OCI-LY1 (cell line): ENCODE results near the gene ITGA6.

ENCODE experiments used
- H2AFZ ChIP-seq: fragments of 200-600 bp; sonication (generic), shearing (Covaris generic); 2 replicates; pipeline ENCODE4 v1.6.0; 2014; ENCODE audit warnings: antibody characterized with exemption, mild to moderate bottlenecking, low read length
- H3F3A ChIP-seq: fragments of 200-600 bp; sonication (generic), shearing (Covaris generic); 2 replicates; pipeline ENCODE4 v1.6.0; 2014; ENCODE audit warnings: mild to moderate bottlenecking, antibody characterized with exemption, low read length, moderate library complexity; ENCODE audit not compliant: insufficient read depth
- H3K27ac ChIP-seq: fragments of 200-600 bp; sonication (generic); 2 replicates; pipeline ENCODE4 v1.5.1; 2014; ENCODE audit warnings: low read length, mixed run types, mild to moderate bottlenecking, low read depth; ENCODE audit not compliant: poor library complexity, severe bottlenecking
- H3K27me3 ChIP-seq: fragments of 200-600 bp; sonication (generic); 2 replicates; pipeline ENCODE4 v1.6.0; 2014; ENCODE audit warnings: antibody characterized with exemption, mild to moderate bottlenecking, low read length, moderate library complexity; ENCODE audit not compliant: insufficient read depth
- H3K36me3 ChIP-seq: fragments of 200-600 bp; sonication (generic); 2 replicates; pipeline ENCODE4 v1.6.1; 2014; ENCODE audit warnings: mild to moderate bottlenecking, antibody characterized with exemption, low read length, moderate library complexity, mixed read lengths; ENCODE audit not compliant: insufficient read depth
- H3K4me1 ChIP-seq: fragments of 200-600 bp; sonication (generic); 2 replicates; pipeline ENCODE4 v1.5.1; 2014; ENCODE audit warnings: mild to moderate bottlenecking, low read length, moderate library complexity; ENCODE audit not compliant: insufficient read depth, severe bottlenecking
- H3K4me2 ChIP-seq: fragments of 200-600 bp; sonication (generic), shearing (Covaris generic); 2 replicates; pipeline ENCODE4 v1.6.1; 2014; ENCODE audit warnings: low read length
- H3K4me3 ChIP-seq: fragments of 200-600 bp; sonication (generic); 2 replicates; pipeline ENCODE4 v1.5.1; 2014; ENCODE audit warnings: low read length, low read depth, mild to moderate bottlenecking, mixed read lengths; ENCODE audit not compliant: poor library complexity, severe bottlenecking
- H3K79me2 ChIP-seq: fragments of 200-600 bp; shearing (Covaris generic); 2 replicates; pipeline ENCODE4 v1.6.1; 2016; ENCODE audit warnings: mixed run types, low read length, mixed read lengths; ENCODE audit not compliant: insufficient read depth
- H3K9ac ChIP-seq: fragments of 200-600 bp; sonication (generic), shearing (Covaris generic); 2 replicates; pipeline ENCODE4 v1.6.1; 2014; ENCODE audit warnings: mild to moderate bottlenecking, low read length, mixed read lengths
- H3K9me2 ChIP-seq: fragments of 200-600 bp; sonication (generic), shearing (Covaris generic); 2 replicates; pipeline ENCODE4 v1.6.1; 2014; ENCODE audit warnings: low read depth, mild to moderate bottlenecking, low read length, mixed read lengths
- H3K9me3 ChIP-seq: fragments of 200-600 bp; shearing (Covaris generic); 2 replicates; pipeline ENCODE4 v1.6.1; 2014; ENCODE audit warnings: low read length, mixed read lengths
- H4K20me1 ChIP-seq: fragments of 200-600 bp; sonication (generic), shearing (Covaris generic); 2 replicates; pipeline ENCODE4 v1.6.0; 2016; ENCODE audit warnings: mild to moderate bottlenecking, low read length; ENCODE audit not compliant: insufficient read depth
- EZH2 ChIP-seq: fragments of 200-600 bp; sonication (generic), shearing (Covaris generic); IDR thresholded peaks from 2 replicates; pipeline ENCODE4 v1.8.0; 2017; ENCODE audit warnings: borderline replicate concordance, mixed run types, mild to moderate bottlenecking, antibody characterized with exemption, low read length, moderate library complexity, mixed read lengths
- TF ChIP-seq, protein P1 (sequence below): fragments of 200-600 bp; sonication (generic), shearing (Covaris generic); IDR thresholded peaks from 2 replicates; pipeline ENCODE4 v1.5.1; 2017; ENCODE audit warnings: mild to moderate bottlenecking, antibody characterized with exemption, low read length, moderate library complexity, mixed read lengths

The ITGA6 gene

DNA sequence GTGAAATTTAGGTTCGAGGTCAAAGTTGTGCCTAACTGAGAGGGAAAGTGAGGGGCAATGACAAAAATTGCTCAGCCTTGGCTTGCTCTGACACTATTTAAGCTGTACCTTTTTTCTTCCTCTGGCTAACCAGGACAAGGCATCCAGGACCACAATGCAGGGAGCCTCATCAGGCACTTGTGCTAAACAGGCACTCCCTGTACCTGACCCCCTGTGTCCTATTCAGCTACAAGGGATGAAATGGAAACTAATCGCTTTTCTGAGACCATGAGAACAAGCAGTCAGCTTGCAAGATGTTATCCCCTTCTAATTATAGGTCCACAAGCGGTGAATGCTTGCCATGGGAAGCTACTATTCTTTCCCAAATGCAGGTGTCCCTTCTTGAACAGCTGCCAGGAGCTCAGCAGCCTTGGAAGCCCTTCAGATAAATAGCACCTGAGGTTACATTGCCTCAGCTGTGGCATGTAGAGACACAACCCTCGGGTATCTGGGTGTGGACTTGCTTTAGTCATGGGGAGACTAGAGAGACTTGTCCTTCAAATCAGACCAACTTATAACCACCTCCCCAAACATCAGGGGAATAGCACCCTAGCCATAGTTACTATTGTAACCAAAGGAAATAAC lies 19.1 kb upstream of the ITGA6 start:
- TF ChIP-seq, protein P1, sequence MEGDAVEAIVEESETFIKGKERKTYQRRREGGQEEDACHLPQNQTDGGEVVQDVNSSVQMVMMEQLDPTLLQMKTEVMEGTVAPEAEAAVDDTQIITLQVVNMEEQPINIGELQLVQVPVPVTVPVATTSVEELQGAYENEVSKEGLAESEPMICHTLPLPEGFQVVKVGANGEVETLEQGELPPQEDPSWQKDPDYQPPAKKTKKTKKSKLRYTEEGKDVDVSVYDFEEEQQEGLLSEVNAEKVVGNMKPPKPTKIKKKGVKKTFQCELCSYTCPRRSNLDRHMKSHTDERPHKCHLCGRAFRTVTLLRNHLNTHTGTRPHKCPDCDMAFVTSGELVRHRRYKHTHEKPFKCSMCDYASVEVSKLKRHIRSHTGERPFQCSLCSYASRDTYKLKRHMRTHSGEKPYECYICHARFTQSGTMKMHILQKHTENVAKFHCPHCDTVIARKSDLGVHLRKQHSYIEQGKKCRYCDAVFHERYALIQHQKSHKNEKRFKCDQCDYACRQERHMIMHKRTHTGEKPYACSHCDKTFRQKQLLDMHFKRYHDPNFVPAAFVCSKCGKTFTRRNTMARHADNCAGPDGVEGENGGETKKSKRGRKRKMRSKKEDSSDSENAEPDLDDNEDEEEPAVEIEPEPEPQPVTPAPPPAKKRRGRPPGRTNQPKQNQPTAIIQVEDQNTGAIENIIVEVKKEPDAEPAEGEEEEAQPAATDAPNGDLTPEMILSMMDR = no peak
- no peak for TF ChIP-seq EZH2
- H2AFZ ChIP-seq = no peak overlapping the region
- H3K4me2 ChIP-seq = no peak overlapping the region
- H3K4me1 ChIP-seq = no peaks in the 10 kb centered on the region
- no peaks in the 10 kb centered on the region for H4K20me1 ChIP-seq
- no peak overlapping the region for H3K9ac ChIP-seq
- H3F3A ChIP-seq = no peaks in the 10 kb centered on the region
- no peaks in the 10 kb centered on the region for H3K9me2 ChIP-seq
- no peaks in the 10 kb centered on the region for H3K79me2 ChIP-seq
- no peak overlapping the region for H3K4me3 ChIP-seq
- H3K27ac ChIP-seq = no peak overlapping the region
- no peaks in the 10 kb centered on the region for H3K27me3 ChIP-seq
- H3K9me3 ChIP-seq = no peaks in the 10 kb centered on the region
- no peaks in the 10 kb centered on the region for H3K36me3 ChIP-seq

DNA sequence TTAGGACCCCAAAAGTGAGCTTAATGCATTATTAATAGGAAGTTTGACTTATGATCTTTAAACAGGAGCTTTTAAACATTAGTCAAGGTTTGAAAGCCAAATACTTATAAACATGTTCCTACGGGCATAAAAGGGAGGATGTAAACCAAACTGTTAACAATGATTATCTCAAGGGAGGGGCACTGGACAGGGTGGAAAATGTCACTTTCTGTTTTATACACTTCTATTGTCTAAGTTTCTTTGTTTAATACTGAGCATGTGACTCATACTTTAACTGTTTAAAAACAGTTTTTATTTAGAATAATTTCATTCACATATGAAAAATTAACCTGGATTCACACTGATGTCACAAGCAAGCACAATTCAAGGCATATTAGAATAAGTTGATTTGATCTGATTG lies 18.3 kb upstream of the ITGA6 start:
- H3K9ac ChIP-seq = no peak overlapping the region
- H3K4me3 ChIP-seq = no peak overlapping the region
- H4K20me1 ChIP-seq = no peaks in the 10 kb centered on the region
- H3K9me3 ChIP-seq = no peaks in the 10 kb centered on the region
- no peaks in the 10 kb centered on the region for H3K9me2 ChIP-seq
- no peak overlapping the region for H3K4me2 ChIP-seq
- no peak overlapping the region for H3K27ac ChIP-seq
- no peak overlapping the region for H2AFZ ChIP-seq
- no peaks in the 10 kb centered on the region for H3K36me3 ChIP-seq
- TF ChIP-seq, protein P1 = no peak
- no peak for TF ChIP-seq EZH2
- no peaks in the 10 kb centered on the region for H3K4me1 ChIP-seq
- no peaks in the 10 kb centered on the region for H3F3A ChIP-seq
- no peaks in the 10 kb centered on the region for H3K79me2 ChIP-seq
- H3K27me3 ChIP-seq = no peaks in the 10 kb centered on the region

DNA sequence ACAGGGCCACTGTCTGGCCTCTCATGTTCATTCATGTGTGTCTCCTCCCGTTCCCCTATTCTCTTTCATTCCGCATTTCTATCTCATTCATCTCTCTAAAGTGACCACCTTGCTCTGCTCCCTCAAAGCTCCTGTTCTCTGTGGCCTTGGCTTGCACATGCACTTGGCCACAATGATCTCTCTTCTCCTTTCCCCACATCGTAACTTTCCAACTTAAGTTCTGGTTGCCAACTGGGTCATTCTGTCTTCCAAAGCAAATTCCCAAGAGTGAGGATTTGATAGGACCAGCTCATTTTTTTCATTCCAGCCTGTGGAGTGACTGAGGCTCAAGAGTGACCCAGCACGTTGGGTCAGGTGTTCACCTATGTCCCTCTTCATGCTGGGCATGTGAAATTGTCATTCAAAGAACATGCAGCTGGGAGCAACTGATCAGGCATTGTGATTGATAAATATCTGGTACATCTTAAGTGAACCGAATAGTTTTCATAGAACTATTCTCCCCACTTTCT lies 14.3 kb upstream of the ITGA6 start:
- H3K9me3 ChIP-seq = no peaks in the 10 kb centered on the region
- no peaks in the 10 kb centered on the region for H4K20me1 ChIP-seq
- no peaks in the 10 kb centered on the region for H3K27me3 ChIP-seq
- no peaks in the 10 kb centered on the region for H3K9me2 ChIP-seq
- TF ChIP-seq, protein P1 = no peak
- no peak for TF ChIP-seq EZH2
- no peaks in the 10 kb centered on the region for H3F3A ChIP-seq
- H3K4me2 ChIP-seq = no peak overlapping the region
- H3K79me2 ChIP-seq = no peaks in the 10 kb centered on the region
- no peak overlapping the region for H3K27ac ChIP-seq
- no peak overlapping the region for H3K4me3 ChIP-seq
- H3K36me3 ChIP-seq = no peaks in the 10 kb centered on the region
- H2AFZ ChIP-seq = no peak overlapping the region
- H3K9ac ChIP-seq = no peak overlapping the region
- no peaks in the 10 kb centered on the region for H3K4me1 ChIP-seq
